Osteoblast (primary cell): ENCODE data around the gene LAMB4. TPM values are rescaled to one million over a fixed set of nuclear protein-coding genes. Genes with fewer than 3 reads are reported as not detected.

Experiments
- DNase-seq: peaks from one replicate; pipeline ENCODE4 v3.0.0; 2011; ENCODE audit warnings: low spot score, mixed read lengths; ENCODE audit not compliant: insufficient read length; ENCODE audit errors: missing footprints
- H2AFZ ChIP-seq: 2 replicates; pipeline ENCODE4 v1.6.0; 2011; ENCODE audit warnings: mild to moderate bottlenecking, low read length
- H3K27ac ChIP-seq: 2 replicates; pipeline ENCODE4 v1.5.1; 2011; ENCODE audit warnings: mild to moderate bottlenecking, low read depth, low read length, moderate library complexity
- H3K27me3 ChIP-seq: 2 replicates; pipeline ENCODE4 v1.6.0; 2012; ENCODE audit warnings: mild to moderate bottlenecking, control low read depth, inconsistent platforms, low read length, moderate library complexity; ENCODE audit not compliant: insufficient read depth
- H3K36me3 ChIP-seq: 2 replicates; pipeline ENCODE4 v1.5.1; 2011; ENCODE audit warnings: mild to moderate bottlenecking, low read length, control low read depth, moderate library complexity; ENCODE audit not compliant: insufficient read depth
- H3K4me1 ChIP-seq: 2 replicates; pipeline ENCODE4 v1.5.1; 2011; ENCODE audit warnings: mild to moderate bottlenecking, low read length, control low read depth, moderate library complexity; ENCODE audit not compliant: insufficient read depth
- H3K4me2 ChIP-seq: 2 replicates; pipeline ENCODE4 v1.6.0; 2011; ENCODE audit warnings: mild to moderate bottlenecking, low read length; ENCODE audit not compliant: insufficient read depth
- H3K4me3 ChIP-seq: fragments of 200-600 bp; sonication (generic); 3 replicates; pipeline ENCODE4 v1.5.1; 2012; ENCODE audit warnings: mild to moderate bottlenecking, low read length, inconsistent platforms; ENCODE audit not compliant: insufficient read depth
- H3K79me2 ChIP-seq: 2 replicates; pipeline ENCODE4 v1.6.0; 2012; ENCODE audit warnings: mild to moderate bottlenecking, low read length, control low read depth, inconsistent platforms; ENCODE audit not compliant: insufficient read depth
- H3K9me3 ChIP-seq: 2 replicates; pipeline ENCODE4 v1.5.1; 2011; ENCODE audit warnings: low read depth, low read length, control low read depth
- H4K20me1 ChIP-seq: 2 replicates; pipeline ENCODE4 v1.6.0; 2012; ENCODE audit warnings: mild to moderate bottlenecking, low read length, control low read depth; ENCODE audit not compliant: insufficient read depth
- total RNA-seq: library from RNA; depleted of rRNA; stranded (reverse); fragments of >200 nt; gene quantifications from 2 replicates; pipeline ENCODE4 v1.2.3, GENCODE V29; 2012
- TF ChIP-seq, protein P1 (sequence below): IDR thresholded peaks from 2 replicates; pipeline ENCODE4 v1.5.1; 2011; ENCODE audit warnings: mild to moderate bottlenecking, low read depth, low read length, moderate library complexity; ENCODE audit errors: extremely low read depth

The LAMB4 gene
- total RNA-seq, 1 donor: 0.36 TPM

GRCh38 chr7:108002726-108003598 lies 127.2 kb downstream of the LAMB4 start, which contains the start of gene LAMB1:
LAMB1 (minus strand) TSS chr7:108003161; CDS start chr7:108002885, 276 bp downstream.
- Histone ChIP-seq H3K27me3 (peaks cover 3% of the 10 kb centered on the region), H3K4me1 (peaks cover 48% of the 10 kb centered on the region), H3K27ac (peak within 1 kb of the TSS; percentile 73), H2AFZ (peak within 1 kb of the TSS; percentile 83), H4K20me1 (no peaks in the 10 kb centered on the region), H3K4me3 (peak within 1 kb of the TSS; percentile 86), H3K36me3 (peaks cover 19% of the 10 kb centered on the region), H3K79me2 (peaks cover 38% of the 10 kb centered on the region), H3K9me3 (no peaks in the 10 kb centered on the region), H3K4me2 (peak within 1 kb of the TSS; percentile 78)
- DNase-seq: peak; percentile 96
- TF ChIP-seq, protein P1, sequence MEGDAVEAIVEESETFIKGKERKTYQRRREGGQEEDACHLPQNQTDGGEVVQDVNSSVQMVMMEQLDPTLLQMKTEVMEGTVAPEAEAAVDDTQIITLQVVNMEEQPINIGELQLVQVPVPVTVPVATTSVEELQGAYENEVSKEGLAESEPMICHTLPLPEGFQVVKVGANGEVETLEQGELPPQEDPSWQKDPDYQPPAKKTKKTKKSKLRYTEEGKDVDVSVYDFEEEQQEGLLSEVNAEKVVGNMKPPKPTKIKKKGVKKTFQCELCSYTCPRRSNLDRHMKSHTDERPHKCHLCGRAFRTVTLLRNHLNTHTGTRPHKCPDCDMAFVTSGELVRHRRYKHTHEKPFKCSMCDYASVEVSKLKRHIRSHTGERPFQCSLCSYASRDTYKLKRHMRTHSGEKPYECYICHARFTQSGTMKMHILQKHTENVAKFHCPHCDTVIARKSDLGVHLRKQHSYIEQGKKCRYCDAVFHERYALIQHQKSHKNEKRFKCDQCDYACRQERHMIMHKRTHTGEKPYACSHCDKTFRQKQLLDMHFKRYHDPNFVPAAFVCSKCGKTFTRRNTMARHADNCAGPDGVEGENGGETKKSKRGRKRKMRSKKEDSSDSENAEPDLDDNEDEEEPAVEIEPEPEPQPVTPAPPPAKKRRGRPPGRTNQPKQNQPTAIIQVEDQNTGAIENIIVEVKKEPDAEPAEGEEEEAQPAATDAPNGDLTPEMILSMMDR: no peak

DNA sequence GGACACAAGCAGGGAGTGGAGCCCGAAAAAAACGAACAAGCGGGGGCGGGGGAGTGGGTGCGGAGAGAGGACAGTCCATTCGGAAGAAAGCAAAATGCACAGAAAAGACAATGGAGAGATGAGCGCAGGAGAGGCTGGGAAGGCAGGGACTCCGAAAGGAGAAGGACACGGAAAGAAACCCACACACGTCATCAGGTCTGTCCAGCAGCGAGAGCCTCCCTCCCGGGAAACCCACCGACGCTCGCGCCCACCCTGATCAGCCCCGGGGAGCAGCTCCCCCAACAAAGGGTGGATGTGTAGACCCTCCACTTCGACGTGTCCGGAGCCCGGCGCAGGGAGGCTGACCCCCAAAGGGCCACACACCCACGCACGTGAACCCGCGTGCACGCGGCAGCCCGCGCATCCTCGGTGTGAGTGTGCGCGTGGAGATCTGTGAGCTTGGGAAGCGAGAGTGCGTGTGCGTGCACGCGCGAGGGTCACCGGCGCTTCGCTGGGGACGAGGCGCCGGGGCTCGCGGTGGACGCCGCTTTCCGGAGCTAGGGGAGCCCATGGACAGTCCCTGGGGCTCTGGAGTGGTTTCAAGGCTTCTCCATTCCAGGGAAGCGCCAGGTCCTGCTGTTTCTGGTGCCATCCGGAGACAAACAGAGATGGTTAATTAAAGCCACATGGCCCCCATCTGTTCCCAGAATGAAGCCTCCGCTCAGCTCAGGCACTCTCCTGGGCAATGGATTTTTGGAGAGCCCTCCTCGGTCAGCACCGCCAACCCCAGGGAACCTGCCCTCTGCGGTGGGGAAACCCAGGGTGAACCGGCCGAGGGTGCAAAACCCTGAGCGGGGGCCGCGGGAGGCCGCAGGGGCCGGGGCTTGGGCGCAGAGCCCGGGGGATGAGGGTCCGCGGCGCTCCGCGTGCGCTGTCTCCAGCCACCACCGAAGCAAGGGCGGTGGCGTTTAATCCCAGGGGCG lies 128.1 kb downstream of the LAMB4 start:
- Histone ChIP-seq H3K4me1 (peaks cover 57% of the 10 kb centered on the region), H3K27ac (peak overlapping the region; percentile 73)

GRCh38 chr7:108000875-108001763 lies 129.0 kb downstream of the LAMB4 start:
- TF ChIP-seq, protein P1: no peak
- no peaks in the 10 kb centered on the region for H4K20me1 ChIP-seq
- peaks cover 42% of the 10 kb centered on the region for H3K79me2 ChIP-seq
- H3K4me3 ChIP-seq: peak overlapping the region; percentile 86
- peaks cover 3% of the 10 kb centered on the region for H3K27me3 ChIP-seq
- H3K36me3 ChIP-seq: peaks cover 34% of the 10 kb centered on the region
- H3K4me1 ChIP-seq: peaks cover 67% of the 10 kb centered on the region
- H3K27ac ChIP-seq: peak overlapping the region; percentile 73
- no peaks in the 10 kb centered on the region for H3K9me3 ChIP-seq
- H3K4me2 ChIP-seq: peak overlapping the region; percentile 78
- peak overlapping the region; percentile 83 for H2AFZ ChIP-seq
- peak; percentile 89 for DNase-seq

More for the DNA sequence above, 128.1 kb downstream of the LAMB4 start:
- peak overlapping the region; percentile 78 for H3K4me2 ChIP-seq
- peaks cover 3% of the 10 kb centered on the region for H3K27me3 ChIP-seq
- peak overlapping the region; percentile 86 for H3K4me3 ChIP-seq
- H3K36me3 ChIP-seq: peaks cover 28% of the 10 kb centered on the region
- TF ChIP-seq, protein P1: no peak
- no peaks in the 10 kb centered on the region for H3K9me3 ChIP-seq
- peaks cover 42% of the 10 kb centered on the region for H3K79me2 ChIP-seq
- peak; percentile 89 for DNase-seq
- no peaks in the 10 kb centered on the region for H4K20me1 ChIP-seq
- H2AFZ ChIP-seq: peak overlapping the region; percentile 83
